Stimulated activated effector memory CD8-positive, alpha-beta T cell treated with anti-CD3 and anti-CD28 coated beads, Interleukin-12 subunit alpha, Interleukin-12 subunit beta, amount 100 ng/mL, for 72 hours (primary cell): ENCODE measurements around the gene DNAJA3.

Experiments
- ATAC-seq: fragments of 150-1000 bp; cut with Tn5 transposase; 2 replicates; pipeline ENCODE4 v1.10.0; 2021
- DNase-seq, 2 donors: peaks; one replicate each; pipeline ENCODE4 v3.0.0; 2021 to 2022; ENCODE audit warnings: low spot score in 2 of 2
- H3K27ac Mint-ChIP-seq: one replicate; pipeline ENCODE4 v1.8.0; 2022; ENCODE audit warnings: mild to moderate bottlenecking, mixed read lengths
- H3K36me3 Mint-ChIP-seq: one replicate; pipeline ENCODE4 v1.8.0; 2022; ENCODE audit warnings: mild to moderate bottlenecking, mixed read lengths
- H3K4me1 Mint-ChIP-seq: one replicate; pipeline ENCODE4 v1.8.0; 2022; ENCODE audit warnings: mixed read lengths
- H3K4me3 Mint-ChIP-seq: one replicate; pipeline ENCODE4 v1.8.0; 2022; ENCODE audit warnings: mild to moderate bottlenecking, mixed read lengths
- H3K9me3 Mint-ChIP-seq: one replicate; pipeline ENCODE4 v1.8.0; 2022; ENCODE audit warnings: mixed read lengths

Gene DNAJA3

GRCh38 chr16:4488499-4488967 is 62.9 kb downstream of the DNAJA3 start:
- H3K36me3 Mint-ChIP-seq: peaks cover 97% of the 10 kb centered on the region
- peak overlapping the region; percentile 46 for H3K4me3 Mint-ChIP-seq
- DNase-seq (no peak), ATAC-seq (peak; percentile 82)
- peaks cover 60% of the 10 kb centered on the region for H3K4me1 Mint-ChIP-seq
- peak overlapping the region; percentile 92 for H3K27ac Mint-ChIP-seq
- H3K9me3 Mint-ChIP-seq: no peaks in the 10 kb centered on the region

- Mint-ChIP-seq H3K4me3 (no peak overlapping the region), H3K27ac (peak overlapping the region; percentile 92), H3K4me1 (peaks cover 65% of the 10 kb centered on the region), H3K9me3 (no peaks in the 10 kb centered on the region), H3K36me3 (peaks cover 93% of the 10 kb centered on the region)
- ATAC-seq: no peak
- no peak for DNase-seq
Observed at GRCh38 chr16:4489030-4489429, 63.4 kb downstream of the DNAJA3 start.

- H3K27ac Mint-ChIP-seq: peak overlapping the region; percentile 92
- ATAC-seq: no peak
- no peaks in the 10 kb centered on the region for H3K9me3 Mint-ChIP-seq
- H3K4me3 Mint-ChIP-seq: no peak overlapping the region
- DNase-seq: no peak
- H3K4me1 Mint-ChIP-seq: peaks cover 65% of the 10 kb centered on the region
- H3K36me3 Mint-ChIP-seq: peaks cover 78% of the 10 kb centered on the region
Observed at GRCh38 chr16:4491898-4492297, 66.2 kb downstream of the DNAJA3 start.

GRCh38 chr16:4494746-4495490 is 69.2 kb downstream of the DNAJA3 start:
- no peaks in the 10 kb centered on the region for H3K9me3 Mint-ChIP-seq
- H3K36me3 Mint-ChIP-seq: peaks cover 66% of the 10 kb centered on the region
- H3K27ac Mint-ChIP-seq: peak overlapping the region; percentile 88
- no peak overlapping the region for H3K4me3 Mint-ChIP-seq
- DNase-seq: no peak
- H3K4me1 Mint-ChIP-seq: peaks cover 56% of the 10 kb centered on the region
- no peak for ATAC-seq

GRCh38 chr16:4495766-4496165 is 70.1 kb downstream of the DNAJA3 start:
- H3K4me1 Mint-ChIP-seq: peaks cover 60% of the 10 kb centered on the region
- H3K36me3 Mint-ChIP-seq: peaks cover 58% of the 10 kb centered on the region
- peak overlapping the region; percentile 88 for H3K27ac Mint-ChIP-seq
- no peak overlapping the region for H3K4me3 Mint-ChIP-seq
- DNase-seq (no peak), ATAC-seq (no peak)
- no peaks in the 10 kb centered on the region for H3K9me3 Mint-ChIP-seq

- Mint-ChIP-seq H3K27ac (peak overlapping the region; percentile 88), H3K4me3 (no peak overlapping the region), H3K4me1 (peaks cover 60% of the 10 kb centered on the region), H3K9me3 (no peaks in the 10 kb centered on the region), H3K36me3 (peaks cover 52% of the 10 kb centered on the region)
- ATAC-seq (peak; percentile 78), DNase-seq (no peak)
Observed at GRCh38 chr16:4496305-4496704, 70.6 kb downstream of the DNAJA3 start.

GRCh38 chr16:4498546-4499195 is 73.0 kb downstream of the DNAJA3 start:
- ATAC-seq (no peak), DNase-seq (no peak)
- Mint-ChIP-seq H3K36me3 (peaks cover 31% of the 10 kb centered on the region), H3K4me3 (no peak overlapping the region), H3K4me1 (peaks cover 64% of the 10 kb centered on the region), H3K27ac (no peak overlapping the region), H3K9me3 (no peaks in the 10 kb centered on the region)

- no peak for DNase-seq
- peaks cover 63% of the 10 kb centered on the region for H3K4me1 Mint-ChIP-seq
- peaks cover 31% of the 10 kb centered on the region for H3K36me3 Mint-ChIP-seq
- no peak overlapping the region for H3K4me3 Mint-ChIP-seq
- H3K9me3 Mint-ChIP-seq: no peaks in the 10 kb centered on the region
- no peak for ATAC-seq
- H3K27ac Mint-ChIP-seq: peak overlapping the region; percentile 65
Observed at GRCh38 chr16:4499196-4499555, 73.5 kb downstream of the DNAJA3 start.

- peak overlapping the region; percentile 65 for H3K27ac Mint-ChIP-seq
- no peak overlapping the region for H3K4me3 Mint-ChIP-seq
- DNase-seq (no peak), ATAC-seq (peak; percentile 97)
- H3K36me3 Mint-ChIP-seq: peaks cover 36% of the 10 kb centered on the region
- no peaks in the 10 kb centered on the region for H3K9me3 Mint-ChIP-seq
- H3K4me1 Mint-ChIP-seq: peaks cover 64% of the 10 kb centered on the region
Observed at GRCh38 chr16:4500272-4500671, 74.6 kb downstream of the DNAJA3 start.

GRCh38 chr16:4501071-4501478 is 75.4 kb downstream of the DNAJA3 start:
- ATAC-seq (no peak), DNase-seq (no peak)
- no peak overlapping the region for H3K4me3 Mint-ChIP-seq
- peaks cover 64% of the 10 kb centered on the region for H3K4me1 Mint-ChIP-seq
- H3K27ac Mint-ChIP-seq: peak overlapping the region; percentile 43
- H3K36me3 Mint-ChIP-seq: peaks cover 39% of the 10 kb centered on the region
- H3K9me3 Mint-ChIP-seq: no peaks in the 10 kb centered on the region

GRCh38 chr16:4505356-4506147 is 79.9 kb downstream of the DNAJA3 start:
- Mint-ChIP-seq H3K4me1 (peaks cover 57% of the 10 kb centered on the region), H3K27ac (peak overlapping the region; percentile 91), H3K4me3 (peak overlapping the region; percentile 66), H3K36me3 (peaks cover 58% of the 10 kb centered on the region), H3K9me3 (no peaks in the 10 kb centered on the region)
- peak; percentile 33 to 75 for DNase-seq
- peak; percentile 91 for ATAC-seq
